H1 (cell line): ENCODE measurements around the gene AHRR. TPM values are rescaled to one million over a fixed set of nuclear protein-coding genes. Genes with fewer than 3 reads are reported as not detected.

Experiments
- CTCF ChIA-PET: fragments of 300-600 bp; sonication (Branson Sonifier 250); formaldehyde crosslinking; loops from one replicate; lab custom pipeline; 2021; ENCODE audit not compliant: partially characterized antibody; lab: Charles Lee
- POLR2A ChIA-PET: fragments of 300-600 bp; sonication (Branson Sonifier 250); formaldehyde crosslinking; loops from one replicate; lab custom pipeline; 2021; ENCODE audit warnings: inconsistent platforms; ENCODE audit not compliant: partially characterized antibody; lab: Charles Lee
- DNase-seq, 2 experiments: peaks; one replicate each; pipeline versions ENCODE4 v3.0.0 to v3.0.0-alpha.2; 2010 to 2022; ENCODE audit warnings: low spot score in 2 of 2, low read depth in 1 of 2, mixed read lengths in 1 of 2
- FAIRE-seq: peaks from 2 replicates; lab custom pipeline; 2011; peaks lifted over from hg19 to GRCh38; lab: Jason Lieb, UNC
- H2AFZ ChIP-seq: 2 replicates; pipeline ENCODE4 v1.8.1; 2012; ENCODE audit warnings: low read length, inconsistent platforms
- H2AK5ac ChIP-seq: 2 replicates; pipeline ENCODE4 v1.6.1; 2013; ENCODE audit warnings: low read depth, low read length
- H2BK120ac ChIP-seq: replicated peaks from 2 replicates; pipeline ENCODE3; 2013; ENCODE audit warnings: low read depth, low read length, inconsistent platforms
- H2BK12ac ChIP-seq: 2 replicates; pipeline ENCODE4 v1.6.1; 2013; ENCODE audit warnings: low read depth, low read length
- H2BK15ac ChIP-seq: 2 replicates; pipeline ENCODE4 v1.6.1; 2013; ENCODE audit warnings: low read length
- H2BK20ac ChIP-seq: 2 replicates; pipeline ENCODE4 v1.6.1; 2013; ENCODE audit warnings: low read length
- H2BK5ac ChIP-seq: 2 replicates; pipeline ENCODE4 v1.6.1; 2013; ENCODE audit warnings: low read depth, low read length
- H3K14ac ChIP-seq: 2 replicates; pipeline ENCODE4 v1.6.1; 2013; ENCODE audit warnings: inconsistent platforms; ENCODE audit not compliant: insufficient read length
- H3K18ac ChIP-seq: 2 replicates; pipeline ENCODE4 v1.6.1; 2013; ENCODE audit warnings: low read length; ENCODE audit errors: extremely low read depth
- H3K23ac ChIP-seq: 2 replicates; pipeline ENCODE4 v1.6.1; 2013; ENCODE audit warnings: inconsistent platforms; ENCODE audit not compliant: insufficient read length
- H3K23me2 ChIP-seq: 2 replicates; pipeline ENCODE4 v1.6.1; 2013; ENCODE audit warnings: low read depth, low read length
- H3K27ac ChIP-seq: 2 replicates; pipeline ENCODE4 v1.6.1; 2011; ENCODE audit warnings: low read depth, low read length, inconsistent platforms
- H3K27me3 ChIP-seq, 4 experiments: replicated peaks in 1 of 4; 1 replicate in 1 of 4; 2 replicates in 3 of 4; pipeline versions ENCODE4 v1.6.1 to v1.8.1; 2011 to 2013; ENCODE audit warnings: low read length in 3 of 4, mild to moderate bottlenecking in 3 of 4, inconsistent platforms in 2 of 4, mixed read lengths in 2 of 4, moderate library complexity in 1 of 4; ENCODE audit not compliant: control insufficient read depth in 3 of 4, insufficient read depth in 3 of 4; ENCODE audit errors: extremely low read depth in 1 of 4
- H3K36me3 ChIP-seq, 4 experiments: 2 replicates each; pipeline versions ENCODE4 v1.6.1 to v1.8.1; 2011 to 2013; ENCODE audit warnings: mild to moderate bottlenecking in 4 of 4, low read length in 3 of 4, moderate library complexity in 2 of 4, control low read depth in 1 of 4, inconsistent platforms in 1 of 4; ENCODE audit not compliant: insufficient read depth in 4 of 4, control insufficient read depth in 2 of 4
- H3K4ac ChIP-seq: replicated peaks from 2 replicates; pipeline ENCODE3; 2013; ENCODE audit warnings: low read length, low read depth, mixed read lengths, inconsistent platforms; ENCODE audit not compliant: insufficient read length
- H3K4me1 ChIP-seq, 4 experiments: replicated peaks in 1 of 4; 1 replicate in 1 of 4; 2 replicates in 3 of 4; pipeline versions ENCODE4 v1.6.1 to v1.8.1; 2011 to 2013; ENCODE audit warnings: low read length in 3 of 4, inconsistent platforms in 2 of 4, mixed read lengths in 1 of 4; ENCODE audit not compliant: insufficient read depth in 4 of 4, control insufficient read depth in 3 of 4
- H3K4me2 ChIP-seq, 2 experiments: 2 replicates each; pipeline versions ENCODE4 v1.6.1 to v1.8.1; 2011 to 2013; ENCODE audit warnings: low read depth in 2 of 2, low read length in 2 of 2, control low read depth in 1 of 2, inconsistent platforms in 1 of 2, mild to moderate bottlenecking in 1 of 2; ENCODE audit not compliant: insufficient read depth in 1 of 2
- H3K4me3 ChIP-seq, 4 experiments: fragments of 200-600, 300-600 bp in 1 of 4; sonication (generic), shearing (Covaris generic), sonication (Bioruptor Twin) in 1 of 4; 2 replicates each; pipeline versions ENCODE4 v1.5.1 to v1.8.1; 2011 to 2016; ENCODE audit warnings: low read length in 4 of 4, low read depth in 3 of 4, control low read depth in 2 of 4, inconsistent platforms in 2 of 4, mild to moderate bottlenecking in 2 of 4, mixed read lengths in 1 of 4, moderate library complexity in 1 of 4; ENCODE audit not compliant: insufficient read depth in 2 of 4; ENCODE audit errors: extremely low read depth in 1 of 4
- H3K56ac ChIP-seq: replicated peaks from 2 replicates; pipeline ENCODE3; 2013; ENCODE audit warnings: low read depth, mild to moderate bottlenecking, mixed read lengths, low read length, inconsistent platforms; ENCODE audit not compliant: insufficient read length
- H3K79me1 ChIP-seq: 2 replicates; pipeline ENCODE4 v1.6.1; 2013; ENCODE audit warnings: low read depth, low read length, control low read depth
- H3K79me2 ChIP-seq, 2 experiments: 2 replicates each; pipeline versions ENCODE4 v1.6.1 to v1.8.1; 2012 to 2013; ENCODE audit warnings: low read length in 2 of 2, mild to moderate bottlenecking in 2 of 2, inconsistent platforms in 1 of 2; ENCODE audit not compliant: insufficient read depth in 2 of 2, control insufficient read depth in 1 of 2
- H3K9ac ChIP-seq, 4 experiments: replicated peaks in 1 of 4; 1 replicate in 1 of 4; 2 replicates in 3 of 4; pipeline versions ENCODE4 v1.6.1 to v1.8.1; 2011 to 2013; ENCODE audit warnings: low read depth in 3 of 4, low read length in 3 of 4, control low read depth in 2 of 4, mild to moderate bottlenecking in 2 of 4, moderate library complexity in 2 of 4, inconsistent platforms in 1 of 4; ENCODE audit errors: extremely low read depth in 1 of 4
- H3K9me3 ChIP-seq, 2 experiments: 2 replicates each; pipeline versions ENCODE4 v1.6.1 to v1.8.1; 2012 to 2013; ENCODE audit warnings: mild to moderate bottlenecking in 2 of 2, moderate library complexity in 2 of 2, control low read depth in 1 of 2, inconsistent platforms in 1 of 2, low read depth in 1 of 2, low read length in 1 of 2, mixed read lengths in 1 of 2; ENCODE audit not compliant: insufficient read depth in 2 of 2
- H4K20me1 ChIP-seq, 2 experiments: replicated peaks in 1 of 2; 2 replicates each; pipeline versions ENCODE3 to v1.8.1; 2011 to 2013; ENCODE audit warnings: inconsistent platforms in 2 of 2, low read length in 2 of 2, mild to moderate bottlenecking in 1 of 2; ENCODE audit not compliant: insufficient read depth in 2 of 2, control insufficient read depth in 1 of 2
- H4K5ac ChIP-seq: 2 replicates; pipeline ENCODE4 v1.6.1; 2013; ENCODE audit warnings: low read length, low read depth, mixed read lengths, inconsistent platforms; ENCODE audit not compliant: insufficient read length
- H4K8ac ChIP-seq: 2 replicates; pipeline ENCODE4 v1.8.0; 2013; ENCODE audit warnings: mild to moderate bottlenecking, moderate library complexity, low read length, inconsistent platforms; ENCODE audit not compliant: insufficient read depth; ENCODE audit errors: extremely low read depth
- H4K91ac ChIP-seq: replicated peaks from 2 replicates; pipeline ENCODE3; 2013; ENCODE audit warnings: low read length, mixed read lengths, inconsistent platforms; ENCODE audit not compliant: insufficient read length
- SP2 ChIP-seq: IDR thresholded peaks from 2 replicates; pipeline ENCODE4 v1.6.1; 2012; ENCODE audit warnings: mild to moderate bottlenecking, low read length, inconsistent platforms
- WGBS, 2 experiments: shearing (Covaris generic) in 1 of 2; methylation state at CpG; one replicate each; pipeline versions ENCODE4 v1.1.6 to v1.1.7; 2013 to 2015; ENCODE audit warnings: low lambda C conversion rate in 2 of 2, mixed read lengths in 2 of 2, inconsistent platforms in 1 of 2, low coverage in 1 of 2, missing lambda C conversion rate in 1 of 2; ENCODE audit not compliant: insufficient replicate concordance in 2 of 2, insufficient coverage in 1 of 2, insufficient read length in 1 of 2; ENCODE audit errors: extremely low coverage in 1 of 2, missing lambda C conversion rate in 1 of 2; 5-methylcytosine and 5-hydroxymethylcytosine counted together
- polyA plus RNA-seq, 7 experiments: library from polyadenylated mRNA; depleted of rRNA in 3 of 7; stranded (reverse) in 5 of 7; unstranded in 2 of 7; fragments of >200 nt in 5 of 7; fragments of 200-250 nt in 2 of 7; gene quantifications; 1 replicate in 5 of 7; 2 replicates in 1 of 7; 4 replicates in 1 of 7; pipeline versions ENCODE4 v1.2.1 to v1.2.3, GENCODE V29; 2011 to 2013; ENCODE audit warnings: missing spikeins in 2 of 7, mixed read lengths in 2 of 7
- total RNA-seq: library from RNA; stranded (reverse); fragmentation: NEBNext Ultra II Directional; extraction: Animal tissue kit (Norgen Biotek cat#: 25700); gene quantifications from 2 replicates; pipeline ENCODE4 v1.2.1, GENCODE V29; 2021
- TF ChIP-seq, protein P1 (sequence below): IDR thresholded peaks from 2 replicates; pipeline ENCODE4 v1.6.1; 2012; ENCODE audit warnings: low read length, inconsistent platforms

The AHRR gene
- total and polyA plus RNA-seq, 2 of the 8 experiments (the other 6 are each of a cell fraction or from before 2014, with no cell fraction given), result 0.41 to 0.80 TPM

GRCh38 chr5:346229-346935 lies 24.9 kb downstream of the AHRR start:
- Histone ChIP-seq H3K9me3 (no peaks in the 10 kb centered on the region; a peak in 1 of 4 replicates), H2BK20ac (no peak overlapping the region), H4K91ac (no peak overlapping the region), H4K20me1 (peaks cover 0 to 3% of the 10 kb centered on the region in 2 experiments), H2AK5ac (0 out of 2 replicates have a peak overlapping the region, but pooled peaks have one; percentile 93), H3K18ac (no peak overlapping the region), H3K79me2 (no peaks in the 10 kb centered on the region), H3K14ac (no peak overlapping the region), H2BK15ac (no peak overlapping the region), H3K4me2 (peak overlapping the region in 1 of 2 experiments; percentile 32; a peak in 1 of 4 replicates), H2BK5ac (no peak overlapping the region; the same call in 1 of the 2 replicates), H4K5ac (no peak overlapping the region), H3K36me3 (no peaks in the 10 kb centered on the region), H3K4ac (no peak overlapping the region), H3K27me3 (peaks cover 0 to 18% (median 16%) of the 10 kb centered on the region in 4 experiments; a peak in 6 of 7 replicates), H3K23ac (no peak overlapping the region), H2AFZ (no peak overlapping the region), H4K8ac (no peak overlapping the region), H2BK12ac (peak overlapping the region; percentile 89; the same call in 1 of the 2 replicates), H3K79me1 (no peaks in the 10 kb centered on the region), H3K27ac (no peak overlapping the region), H3K4me1 (peaks cover 0 to 14% (median 7%) of the 10 kb centered on the region in 4 experiments; a peak in 6 of 7 replicates), H3K9ac (no peak overlapping the region), H3K56ac (no peak overlapping the region), H2BK120ac (no peak overlapping the region), H3K23me2 (peaks cover 16% of the 10 kb centered on the region; the same call in 1 of the 2 replicates), H3K4me3 (no peak overlapping the region)
- ChIA-PET CTCF (interaction anchor here (0.6 to 1.6 kb wide), 8 partner anchors 8 to 86 kb away, joined by 3 to 10 read pairs (median 4); no protein-coding TSS in a partner anchor), POLR2A (interaction anchor here (0.5 to 0.6 kb wide), 2 partner anchors 44 to 147 kb away, joined by 3 read pairs; no protein-coding TSS in a partner anchor)
- FAIRE-seq, result no peak
- 69% methylated on average over 24 of the region's 24 CpGs; no CpG with 5 or more reads in 1 of the 2 experiments for WGBS, 2 experiments
- peak in 1 of 2 experiments; percentile 45 for DNase-seq
- TF ChIP-seq, protein P1, sequence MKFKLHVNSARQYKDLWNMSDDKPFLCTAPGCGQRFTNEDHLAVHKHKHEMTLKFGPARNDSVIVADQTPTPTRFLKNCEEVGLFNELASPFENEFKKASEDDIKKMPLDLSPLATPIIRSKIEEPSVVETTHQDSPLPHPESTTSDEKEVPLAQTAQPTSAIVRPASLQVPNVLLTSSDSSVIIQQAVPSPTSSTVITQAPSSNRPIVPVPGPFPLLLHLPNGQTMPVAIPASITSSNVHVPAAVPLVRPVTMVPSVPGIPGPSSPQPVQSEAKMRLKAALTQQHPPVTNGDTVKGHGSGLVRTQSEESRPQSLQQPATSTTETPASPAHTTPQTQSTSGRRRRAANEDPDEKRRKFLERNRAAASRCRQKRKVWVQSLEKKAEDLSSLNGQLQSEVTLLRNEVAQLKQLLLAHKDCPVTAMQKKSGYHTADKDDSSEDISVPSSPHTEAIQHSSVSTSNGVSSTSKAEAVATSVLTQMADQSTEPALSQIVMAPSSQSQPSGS, result no peak
- no peak for TF ChIP-seq SP2
